ENCODE measurements around the gene TSPEAR.

- no peak for TF ChIP-seq CTCF (IDR thresholded peaks at IDR 0.05; ENCODE audit: low read depth, low read length)
- TF ChIP-seq POLR2A (IDR thresholded peaks at IDR 0.05; ENCODE audit: extremely low read depth, insufficient read length) = no peak
- TF ChIP-seq, protein P1, sequence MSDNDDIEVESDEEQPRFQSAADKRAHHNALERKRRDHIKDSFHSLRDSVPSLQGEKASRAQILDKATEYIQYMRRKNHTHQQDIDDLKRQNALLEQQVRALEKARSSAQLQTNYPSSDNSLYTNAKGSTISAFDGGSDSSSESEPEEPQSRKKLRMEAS (IDR thresholded peaks at IDR 0.05; ENCODE audit: low read depth, low read length) = no peak
Observed at GRCh38 chr21:44682580-44683151, 28.7 kb downstream of the TSPEAR start.

Data from NB4 (cell line).